Measurements from ENCODE around the gene ACE2. TPM values are rescaled to one million over a fixed set of nuclear protein-coding genes. Genes with fewer than 3 reads are reported as not detected.

The ACE2 gene
- total and polyA plus RNA-seq, 2 of the 8 experiments (the other 6 are each of a cell fraction or from before 2014, with no cell fraction given), result 0.06 TPM; not detected in 1

- Histone ChIP-seq H3K23me2 (ENCODE audit: low read depth, low read length) (no peaks in the 10 kb centered on the region), H3K79me2 (ENCODE audit: control insufficient read depth in 1 of 2, insufficient read depth in 2 of 2, low read length in 2 of 2) (no peaks in the 10 kb centered on the region), H3K56ac (replicated peaks; ENCODE audit: insufficient read length, low read depth, low read length) (no peak overlapping the region), H4K5ac (ENCODE audit: insufficient read length, low read depth, low read length) (no peak overlapping the region), H2BK20ac (ENCODE audit: low read length) (no peak overlapping the region), H4K8ac (ENCODE audit: extremely low read depth, insufficient read depth, low read length) (no peak overlapping the region), H3K79me1 (ENCODE audit: low read depth, low read length) (no peaks in the 10 kb centered on the region), H3K4me1 (replicated peaks in 1 of 4; ENCODE audit: control insufficient read depth in 3 of 4, insufficient read depth in 4 of 4, low read length in 3 of 4) (no peaks in the 10 kb centered on the region), H3K9me3 (ENCODE audit: insufficient read depth in 2 of 2, low read depth in 1 of 2, low read length in 1 of 2) (no peaks in the 10 kb centered on the region), H2BK5ac (ENCODE audit: low read depth, low read length) (no peak overlapping the region), H3K14ac (ENCODE audit: insufficient read length) (no peak overlapping the region), H4K20me1 (replicated peaks in 1 of 2; ENCODE audit: control insufficient read depth in 1 of 2, insufficient read depth in 2 of 2, low read length in 2 of 2) (no peaks in the 10 kb centered on the region), H2AFZ (ENCODE audit: low read length) (no peak overlapping the region), H3K27me3 (replicated peaks in 1 of 4; ENCODE audit: control insufficient read depth in 3 of 4, extremely low read depth in 1 of 4, insufficient read depth in 3 of 4, low read length in 3 of 4) (no peaks in the 10 kb centered on the region), H3K4ac (replicated peaks; ENCODE audit: insufficient read length, low read depth, low read length) (no peak overlapping the region), H2BK120ac (replicated peaks; ENCODE audit: low read depth, low read length) (no peak overlapping the region), H3K23ac (ENCODE audit: insufficient read length) (no peak overlapping the region), H2BK15ac (ENCODE audit: low read length) (no peak overlapping the region), H3K18ac (ENCODE audit: extremely low read depth, low read length) (no peak overlapping the region), H3K27ac (ENCODE audit: low read depth, low read length) (no peak overlapping the region), H3K4me3 (ENCODE audit: extremely low read depth in 1 of 4, insufficient read depth in 2 of 4, low read depth in 3 of 4, low read length in 4 of 4) (no peak overlapping the region), H3K9ac (replicated peaks in 1 of 4; ENCODE audit: extremely low read depth in 1 of 4, low read depth in 3 of 4, low read length in 3 of 4) (no peak overlapping the region), H2BK12ac (ENCODE audit: low read depth, low read length) (no peak overlapping the region), H2AK5ac (ENCODE audit: low read depth, low read length) (no peak overlapping the region), H4K91ac (replicated peaks; ENCODE audit: insufficient read length, low read length) (no peak overlapping the region), H3K4me2 (ENCODE audit: insufficient read depth in 1 of 2, low read depth in 2 of 2, low read length in 2 of 2) (no peak overlapping the region), H3K36me3 (ENCODE audit: control insufficient read depth in 2 of 4, insufficient read depth in 4 of 4, low read length in 3 of 4) (no peaks in the 10 kb centered on the region)
- POLR2A ChIA-PET (ENCODE audit: partially characterized antibody), result no interaction called here
- TF ChIP-seq RAD21 (IDR thresholded peaks at IDR 0.05 in 1 of 2, conservative IDR thresholded peaks at IDR 0.05 in 1 of 2; ENCODE audit: low read depth in 2 of 2, low read length in 2 of 2) (peak; percentile 25 to 31; a peak in 2 of 4 replicates), CTCF (IDR thresholded peaks at IDR 0.05; ENCODE audit: control extremely low read depth in 1 of 3, insufficient read depth in 1 of 3, low read depth in 1 of 3, low read length in 3 of 3) (peak in 1 of 3 experiments; percentile 14; a peak in 1 of 4 replicates), SRF (IDR thresholded peaks at IDR 0.05; ENCODE audit: low read depth, low read length) (no peak)
- FAIRE-seq, result no peak
- 82% methylated on average over 3 of the region's 3 CpGs; no CpG with 5 or more reads in 1 of the 2 experiments for WGBS, 2 experiments (ENCODE audit: extremely low coverage in 1 of 2, insufficient coverage in 1 of 2, insufficient read length in 1 of 2, insufficient replicate concordance in 2 of 2, low coverage in 1 of 2, low lambda C conversion rate in 2 of 2, missing lambda C conversion rate in 1 of 2)
- CTCF ChIA-PET (ENCODE audit: partially characterized antibody), result interaction anchor here (0.6 to 1.1 kb wide), 2 partner anchors 101 to 178 kb away, joined by 3 to 5 read pairs; no protein-coding TSS in a partner anchor
- DNase-seq (ENCODE audit: low read depth in 1 of 2, low spot score in 2 of 2), result no peak
Measured at GRCh38 chrX:15645266-15645665, 44.5 kb upstream of the ACE2 start.
